Small intestine (tissue), 16 donors: ENCODE data around the gene SRRM1. TPM values are rescaled to one million over a fixed set of nuclear protein-coding genes. Genes with fewer than 3 reads are reported as not detected.

ENCODE experiments used
- DNase-seq, 2 donors: peaks; one replicate each; pipeline versions ENCODE4 v3.0.0 to v3.0.0-alpha.2; 2013
- FAIRE-seq: peaks from 2 replicates; lab custom pipeline; 2012; peaks lifted over from hg19 to GRCh38; lab: Jason Lieb, UNC
- H3K27ac ChIP-seq, 3 donors: one replicate each; pipeline ENCODE4 v1.5.1; 2013; ENCODE audit warnings: low read length in 2 of 3, mild to moderate bottlenecking in 2 of 3, control low read depth in 1 of 3, inconsistent platforms in 1 of 3, low read depth in 1 of 3, moderate library complexity in 1 of 3
- H3K27me3 ChIP-seq, 3 donors: one replicate each; pipeline ENCODE4 v1.6.1; 2013; ENCODE audit warnings: low read length in 3 of 3, inconsistent platforms in 1 of 3; ENCODE audit not compliant: control insufficient read depth in 3 of 3, insufficient read depth in 3 of 3
- H3K36me3 ChIP-seq, 3 donors: one replicate each; pipeline ENCODE4 v1.6.1; 2013; ENCODE audit warnings: low read length in 3 of 3, inconsistent platforms in 1 of 3, low read depth in 1 of 3, mild to moderate bottlenecking in 1 of 3, moderate library complexity in 1 of 3; ENCODE audit not compliant: control insufficient read depth in 3 of 3, insufficient read depth in 2 of 3
- H3K4me1 ChIP-seq, 3 donors: one replicate each; pipeline ENCODE4 v1.6.1; 2013; ENCODE audit warnings: low read length in 2 of 3, inconsistent platforms in 1 of 3, low read depth in 1 of 3, mild to moderate bottlenecking in 1 of 3, moderate library complexity in 1 of 3; ENCODE audit not compliant: control insufficient read depth in 3 of 3, insufficient read depth in 2 of 3
- H3K4me3 ChIP-seq, 3 donors: one replicate each; pipeline ENCODE4 v1.5.1; 2013; ENCODE audit warnings: low read length in 3 of 3, control low read depth in 1 of 3, inconsistent platforms in 1 of 3, low read depth in 1 of 3, mild to moderate bottlenecking in 1 of 3, moderate library complexity in 1 of 3
- H3K9me3 ChIP-seq, 2 donors: one replicate each; pipeline ENCODE4 v1.6.1; 2013; ENCODE audit warnings: low read depth in 1 of 2, low read length in 1 of 2; ENCODE audit not compliant: control insufficient read depth in 2 of 2, insufficient read depth in 1 of 2
- WGBS, 3 donors: extraction: QIAGEN DNeasy Blood & Tissue Kit; methylation state at CpG; one replicate each; pipeline ENCODE4 v1.1.7; 2013; 5-methylcytosine and 5-hydroxymethylcytosine counted together
- long read RNA-seq, 10 donors: transcript quantifications; one replicate each; lab custom pipeline, GENCODE V29; 2026
- polyA plus RNA-seq, 4 donors: library from polyadenylated mRNA; stranded (reverse) in 3 of 4; unstranded in 1 of 4; fragments of 200-250 nt in 3 of 4; fragments of 120-200 nt in 1 of 4; gene quantifications; one replicate each; pipeline versions ENCODE4 v1.2.1 to v1.2.3, GENCODE V29; 2013
- donor health status: healthy with polysubstance abuse.
- donor health status: control.
- donor health status: control.
- donor health status: Bipolar disorder and iron deficiency.
- donor health status: healthy.

The SRRM1 gene, protein sequence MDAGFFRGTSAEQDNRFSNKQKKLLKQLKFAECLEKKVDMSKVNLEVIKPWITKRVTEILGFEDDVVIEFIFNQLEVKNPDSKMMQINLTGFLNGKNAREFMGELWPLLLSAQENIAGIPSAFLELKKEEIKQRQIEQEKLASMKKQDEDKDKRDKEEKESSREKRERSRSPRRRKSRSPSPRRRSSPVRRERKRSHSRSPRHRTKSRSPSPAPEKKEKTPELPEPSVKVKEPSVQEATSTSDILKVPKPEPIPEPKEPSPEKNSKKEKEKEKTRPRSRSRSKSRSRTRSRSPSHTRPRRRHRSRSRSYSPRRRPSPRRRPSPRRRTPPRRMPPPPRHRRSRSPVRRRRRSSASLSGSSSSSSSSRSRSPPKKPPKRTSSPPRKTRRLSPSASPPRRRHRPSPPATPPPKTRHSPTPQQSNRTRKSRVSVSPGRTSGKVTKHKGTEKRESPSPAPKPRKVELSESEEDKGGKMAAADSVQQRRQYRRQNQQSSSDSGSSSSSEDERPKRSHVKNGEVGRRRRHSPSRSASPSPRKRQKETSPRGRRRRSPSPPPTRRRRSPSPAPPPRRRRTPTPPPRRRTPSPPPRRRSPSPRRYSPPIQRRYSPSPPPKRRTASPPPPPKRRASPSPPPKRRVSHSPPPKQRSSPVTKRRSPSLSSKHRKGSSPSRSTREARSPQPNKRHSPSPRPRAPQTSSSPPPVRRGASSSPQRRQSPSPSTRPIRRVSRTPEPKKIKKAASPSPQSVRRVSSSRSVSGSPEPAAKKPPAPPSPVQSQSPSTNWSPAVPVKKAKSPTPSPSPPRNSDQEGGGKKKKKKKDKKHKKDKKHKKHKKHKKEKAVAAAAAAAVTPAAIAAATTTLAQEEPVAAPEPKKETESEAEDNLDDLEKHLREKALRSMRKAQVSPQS
- polyA plus RNA-seq, result 100 to 1,000 TPM in 1 of 4 donors, 10 to 100 TPM in 3; 24.0 to 107 (median 34.3) TPM
- long read RNA-seq, donor 1, result 0 reads
- long read RNA-seq, donor 2, partial matches to known transcripts, result 7 of 10 reads
- long read RNA-seq, donor 2, other reads (novel, unspliced or antisense), result 0 of 10 reads
- long read RNA-seq, donor 3, transcript SRRM1-216 (2 exons, 513 nt), result major isoform, 5 of 32 reads
- long read RNA-seq, donor 3, partial matches to known transcripts, result 24 of 32 reads
- long read RNA-seq, donor 3, other reads (novel, unspliced or antisense), result 0 of 32 reads
- long read RNA-seq, donor 4, result 0 reads
- long read RNA-seq, donor 5, partial matches to known transcripts, result 18 of 19 reads
- long read RNA-seq, donor 5, other reads (novel, unspliced or antisense), result 0 of 19 reads
- long read RNA-seq, donor 6, partial matches to known transcripts, result 29 of 34 reads
- long read RNA-seq, donor 6, other reads (novel, unspliced or antisense), result 0 of 34 reads
- long read RNA-seq, donor 7, result 0 reads
- long read RNA-seq, donor 8, partial matches to known transcripts, result 0 of 2 reads
- long read RNA-seq, donor 8, other reads (novel, unspliced or antisense), result 0 of 2 reads
- long read RNA-seq, donor 9, partial matches to known transcripts, result 17 of 20 reads
- long read RNA-seq, donor 9, other reads (novel, unspliced or antisense), result 0 of 20 reads
- long read RNA-seq, donor 10, partial matches to known transcripts, result 55 of 62 reads
- long read RNA-seq, donor 10, other reads (novel, unspliced or antisense), result 0 of 62 reads

DNA sequence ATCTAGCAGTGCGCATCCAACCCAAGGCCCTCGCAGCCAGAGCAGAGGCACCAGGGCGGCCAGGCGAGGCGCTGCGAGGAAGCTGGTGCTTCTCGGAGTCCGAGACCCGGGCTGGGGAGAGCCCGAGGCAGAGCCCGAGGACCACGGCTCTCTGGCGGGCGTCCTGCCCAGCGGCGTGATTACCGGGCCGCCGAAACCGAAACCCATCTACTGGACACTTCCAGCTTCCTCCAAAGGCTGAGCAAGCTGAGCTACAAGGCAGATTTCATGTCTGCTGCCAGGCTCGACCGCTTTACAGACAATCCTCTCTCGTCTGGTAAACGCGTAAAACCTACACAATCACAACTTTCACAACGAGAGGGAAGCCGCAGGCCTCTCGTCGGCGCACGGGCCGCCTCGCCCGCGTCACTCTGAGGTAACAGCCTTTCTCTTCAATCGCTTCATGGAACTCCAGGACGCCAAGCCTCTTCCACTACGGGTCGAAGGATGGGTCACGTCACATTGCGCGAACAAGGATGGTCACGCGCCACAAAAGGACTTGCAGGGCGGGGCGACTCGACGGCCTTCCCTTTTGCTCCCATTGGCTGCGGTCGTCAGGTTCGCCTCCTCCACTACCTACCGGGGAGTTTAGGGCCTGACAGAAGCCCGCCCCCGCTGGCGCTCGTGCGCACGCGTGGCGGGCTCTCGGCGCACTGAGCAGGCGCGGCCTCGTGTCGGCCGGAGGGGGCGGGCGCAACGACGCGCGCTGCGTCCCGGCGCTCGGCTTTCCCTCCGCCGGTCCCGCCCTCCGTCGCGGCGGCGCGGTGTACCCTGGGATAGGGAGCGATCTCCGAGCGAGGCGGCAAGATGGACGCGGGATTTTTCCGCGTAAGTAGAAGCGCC, at the start of gene SRRM1:
Gene SRRM1, plus strand, starts transcription at position 822 of the 882 bp plus-strand sequence. Its CDS starts 25 bp downstream, at position 847.
- FAIRE-seq (no peak), DNase-seq (peak; percentile 100)
- 0% methylated on average over 94 to 95 of the region's 95 CpGs for WGBS, 3 donors
- peaks cover 0 to 23% (median 11%) of the 10 kb centered on the region in 3 donors for H3K4me1 ChIP-seq
- peak within 1 kb of the TSS; percentile 88 to 100 (median 99) for H3K27ac ChIP-seq
- no peaks in the 10 kb centered on the region for H3K27me3 ChIP-seq
- peak within 1 kb of the TSS; percentile 88 to 98 (median 92) for H3K4me3 ChIP-seq
- H3K36me3 ChIP-seq, result peaks cover 0 to 8% (median 0%) of the 10 kb centered on the region in 3 donors
- H3K9me3 ChIP-seq, result no peaks in the 10 kb centered on the region

DNA sequence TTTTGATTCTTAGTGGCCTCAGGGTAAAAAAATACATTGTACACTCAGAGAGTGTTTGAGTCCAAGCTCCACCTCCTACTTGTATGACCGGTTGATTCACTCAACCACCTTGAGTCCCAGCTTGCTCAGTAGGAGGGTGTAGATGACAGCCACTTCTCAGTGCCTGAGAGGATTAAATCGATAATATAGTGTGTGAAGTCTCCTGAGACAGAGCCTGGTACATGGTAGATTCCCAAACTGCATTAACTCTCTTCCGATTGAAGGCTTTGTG, 48.8 kb upstream of the SRRM1 start:
- Histone ChIP-seq H3K4me1 (no peaks in the 10 kb centered on the region), H3K27me3 (no peaks in the 10 kb centered on the region), H3K9me3 (no peaks in the 10 kb centered on the region), H3K36me3 (peaks cover 0 to 8% (median 0%) of the 10 kb centered on the region in 3 donors), H3K27ac (no peak overlapping the region), H3K4me3 (no peak overlapping the region)
- DNase-seq (peak in 1 of 2 donors; percentile 21), FAIRE-seq (no peak)
- 54 to 74% (median 66%) methylated on average over 3 of the region's 3 CpGs for WGBS, 3 donors

DNA sequence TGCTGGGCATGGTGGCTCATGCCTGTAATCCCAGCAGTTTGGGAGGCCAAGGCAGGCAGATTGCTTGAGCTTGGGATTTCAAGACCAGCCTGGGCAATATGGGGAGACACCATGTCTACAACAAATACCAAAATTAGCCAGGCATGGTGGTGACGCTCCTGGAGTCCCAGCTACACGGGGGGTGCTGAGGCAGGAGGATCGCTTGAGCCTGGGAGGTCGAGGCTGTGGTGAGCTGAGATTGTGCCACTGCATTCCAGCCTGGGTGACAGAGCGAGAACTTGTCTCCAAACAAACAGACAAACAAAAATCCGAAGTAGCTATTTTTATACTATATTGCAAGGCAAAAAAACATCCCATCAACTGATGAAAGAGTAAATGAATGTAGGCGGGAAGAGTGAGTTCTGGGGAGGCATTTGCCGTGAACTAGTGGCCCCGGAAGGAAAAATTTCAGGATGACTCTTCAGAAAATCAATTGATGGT, 46.7 kb upstream of the SRRM1 start:
- peaks cover 0 to 12% (median 0%) of the 10 kb centered on the region in 3 donors for H3K36me3 ChIP-seq
- H3K4me1 ChIP-seq, result no peaks in the 10 kb centered on the region
- H3K27me3 ChIP-seq, result no peaks in the 10 kb centered on the region
- WGBS, 3 donors, result 83 to 90% (median 90%) methylated on average over 9 of the region's 9 CpGs
- no peaks in the 10 kb centered on the region for H3K9me3 ChIP-seq
- H3K27ac ChIP-seq, result no peak overlapping the region
- DNase-seq (no peak), FAIRE-seq (no peak)
- H3K4me3 ChIP-seq, result no peak overlapping the region

DNA sequence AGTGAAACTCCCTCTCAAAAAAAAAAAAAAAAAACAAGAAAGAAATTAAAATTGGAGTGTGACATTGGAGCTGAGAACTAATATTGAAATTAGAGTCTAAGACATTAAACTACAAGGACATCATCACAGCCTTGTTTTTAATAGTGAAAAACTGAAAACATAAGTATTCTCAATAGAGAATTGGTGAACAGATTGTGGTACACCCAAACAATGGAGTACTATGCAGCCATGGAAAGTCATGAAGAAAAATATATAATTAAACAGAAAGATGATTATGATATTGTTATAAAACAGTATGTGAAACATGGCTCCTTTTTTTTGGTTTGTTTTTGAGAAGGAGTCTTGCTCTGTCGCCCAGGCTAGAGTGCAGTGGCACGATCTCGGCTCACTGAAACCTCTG, 43.8 kb upstream of the SRRM1 start:
- Histone ChIP-seq H3K9me3 (no peaks in the 10 kb centered on the region), H3K27me3 (no peaks in the 10 kb centered on the region), H3K4me3 (no peak overlapping the region), H3K27ac (no peak overlapping the region), H3K4me1 (no peaks in the 10 kb centered on the region), H3K36me3 (peaks cover 0 to 12% (median 0%) of the 10 kb centered on the region in 3 donors)
- WGBS, 3 donors, result 83 to 99% (median 88%) methylated on average over 3 of the region's 3 CpGs
- FAIRE-seq, result no peak
- no peak for DNase-seq

GRCh38 chr1:24600551-24600950, 42.6 kb upstream of the SRRM1 start:
- no peaks in the 10 kb centered on the region for H3K27me3 ChIP-seq
- H3K4me3 ChIP-seq, result no peak overlapping the region
- FAIRE-seq (no peak), DNase-seq (no peak)
- H3K36me3 ChIP-seq, result peaks cover 0 to 12% (median 0%) of the 10 kb centered on the region in 3 donors
- 61 to 79% (median 71%) methylated on average over 5 of the region's 5 CpGs for WGBS, 3 donors
- no peaks in the 10 kb centered on the region for H3K9me3 ChIP-seq
- no peaks in the 10 kb centered on the region for H3K4me1 ChIP-seq
- no peak overlapping the region for H3K27ac ChIP-seq

DNA sequence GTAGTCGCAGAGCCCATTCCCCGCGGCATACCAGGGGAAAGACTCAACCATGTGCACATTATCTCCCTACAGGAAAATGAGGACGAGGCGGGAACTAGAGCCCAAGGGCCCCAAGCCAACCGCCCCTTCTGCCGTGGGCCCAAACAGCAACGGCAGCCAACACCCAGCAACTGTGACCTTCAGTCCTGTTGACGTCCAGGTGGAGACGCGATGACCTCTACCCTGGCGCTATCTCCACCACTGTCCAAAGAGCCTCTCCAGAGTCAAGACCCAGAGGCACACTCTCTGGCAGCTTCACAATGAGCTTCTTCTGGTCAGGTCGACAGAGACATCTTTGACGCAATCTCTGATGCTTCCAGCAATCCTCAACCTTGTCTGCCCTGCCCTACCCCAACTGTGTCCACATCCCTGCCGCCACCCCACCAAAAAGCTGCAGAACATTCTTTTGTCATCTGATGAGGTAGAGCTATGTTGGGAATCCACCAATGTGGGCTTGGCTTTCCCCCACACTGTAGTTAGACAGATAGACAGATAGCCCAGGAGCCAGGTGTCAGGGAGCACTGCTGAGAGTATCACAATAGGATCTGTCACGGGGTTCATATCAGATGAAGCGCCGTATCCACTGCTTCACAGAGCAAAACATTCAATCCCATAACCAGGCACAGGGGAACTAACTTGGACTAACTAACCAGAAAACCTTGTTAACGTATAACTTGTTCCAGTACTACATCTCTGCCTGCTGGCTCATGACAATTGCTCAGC, 37.4 kb upstream of the SRRM1 start:
- H3K27ac ChIP-seq, result no peak overlapping the region
- no peak for FAIRE-seq
- peaks cover 0 to 10% (median 0%) of the 10 kb centered on the region in 3 donors for H3K36me3 ChIP-seq
- no peak overlapping the region for H3K4me3 ChIP-seq
- DNase-seq, result no peak
- no peaks in the 10 kb centered on the region for H3K9me3 ChIP-seq
- peaks cover 0 to 3% (median 0%) of the 10 kb centered on the region in 3 donors for H3K4me1 ChIP-seq
- peaks cover 0 to 3% (median 0%) of the 10 kb centered on the region in 3 donors for H3K27me3 ChIP-seq
- 84 to 87% (median 87%) methylated on average over 19 of the region's 19 CpGs for WGBS, 3 donors
